ENCODE data around the gene NUDT4. TPM values are rescaled to one million over a fixed set of nuclear protein-coding genes. Genes with fewer than 3 reads are reported as not detected.

NUDT4 gene
- polyA plus RNA-seq, 1 experiment: 15.4 TPM

DNA sequence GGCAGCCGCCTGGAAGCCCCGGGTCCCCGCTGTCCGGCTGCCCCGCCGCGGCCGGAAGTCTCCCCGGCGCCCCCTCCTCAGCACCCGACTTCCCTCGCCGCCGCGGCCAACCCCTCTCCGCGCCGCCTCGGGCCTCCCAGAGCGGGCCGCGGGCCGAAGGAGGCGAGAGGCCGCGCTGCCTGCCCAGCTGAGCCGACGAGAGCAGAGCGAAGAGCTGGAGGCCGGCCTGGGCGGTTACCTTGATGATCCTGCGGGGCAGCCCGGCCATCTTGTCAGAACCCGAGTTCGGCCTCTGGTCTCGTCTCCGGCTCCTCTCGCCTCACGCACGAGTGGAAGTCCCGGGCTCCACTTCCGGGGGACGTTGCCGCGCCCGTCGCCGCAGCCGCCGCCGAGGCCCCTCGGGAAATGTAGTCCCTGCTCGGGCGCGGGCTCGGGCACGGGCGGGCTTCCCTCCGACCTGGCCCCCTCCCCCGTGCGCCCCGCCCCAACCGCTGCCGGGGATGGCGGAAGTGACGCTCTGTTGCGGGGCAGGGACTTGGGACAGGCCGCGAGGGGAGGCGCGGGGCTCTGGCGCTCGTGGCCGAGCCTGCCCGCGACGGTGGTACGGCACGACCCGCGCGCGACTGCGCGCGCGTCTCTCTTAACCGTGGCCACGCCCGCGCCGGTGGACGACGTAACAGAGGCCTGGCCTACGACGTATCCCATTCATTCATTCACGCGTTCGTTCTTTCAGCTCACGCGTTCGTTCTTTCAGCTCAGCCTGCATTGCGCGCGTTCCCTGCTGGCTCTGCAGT is 64.1 kb downstream of the NUDT4 start, which contains the start of gene UBE2N:
Gene UBE2N (minus strand): TSS at position 331 of the 794 bp plus-strand sequence. CDS start 63 bp downstream, at position 268.
- Histone ChIP-seq H3K36me3 (ENCODE audit: control insufficient read depth, insufficient read depth, low read length) (no peaks in the 10 kb centered on the region), H3K4me3 (ENCODE audit: low read depth, low read length) (peak within 1 kb of the TSS; percentile 81), H3K27me3 (ENCODE audit: control insufficient read depth, insufficient read depth, low read length) (no peaks in the 10 kb centered on the region)
- TF ChIP-seq, protein P1, sequence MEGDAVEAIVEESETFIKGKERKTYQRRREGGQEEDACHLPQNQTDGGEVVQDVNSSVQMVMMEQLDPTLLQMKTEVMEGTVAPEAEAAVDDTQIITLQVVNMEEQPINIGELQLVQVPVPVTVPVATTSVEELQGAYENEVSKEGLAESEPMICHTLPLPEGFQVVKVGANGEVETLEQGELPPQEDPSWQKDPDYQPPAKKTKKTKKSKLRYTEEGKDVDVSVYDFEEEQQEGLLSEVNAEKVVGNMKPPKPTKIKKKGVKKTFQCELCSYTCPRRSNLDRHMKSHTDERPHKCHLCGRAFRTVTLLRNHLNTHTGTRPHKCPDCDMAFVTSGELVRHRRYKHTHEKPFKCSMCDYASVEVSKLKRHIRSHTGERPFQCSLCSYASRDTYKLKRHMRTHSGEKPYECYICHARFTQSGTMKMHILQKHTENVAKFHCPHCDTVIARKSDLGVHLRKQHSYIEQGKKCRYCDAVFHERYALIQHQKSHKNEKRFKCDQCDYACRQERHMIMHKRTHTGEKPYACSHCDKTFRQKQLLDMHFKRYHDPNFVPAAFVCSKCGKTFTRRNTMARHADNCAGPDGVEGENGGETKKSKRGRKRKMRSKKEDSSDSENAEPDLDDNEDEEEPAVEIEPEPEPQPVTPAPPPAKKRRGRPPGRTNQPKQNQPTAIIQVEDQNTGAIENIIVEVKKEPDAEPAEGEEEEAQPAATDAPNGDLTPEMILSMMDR (IDR thresholded peaks at IDR 0.05; ENCODE audit: insufficient read depth, low read depth, low read length): no peak
- peak; percentile 68 for DNase-seq (ENCODE audit: low read depth)
- ChIA-PET POLR2A (no interaction called here), CTCF (interaction anchor here (0.6 to 2.0 kb wide), 2 partner anchors 660 to 865 kb away, joined by 3 to 6 read pairs; no protein-coding TSS in a partner anchor)

DNA sequence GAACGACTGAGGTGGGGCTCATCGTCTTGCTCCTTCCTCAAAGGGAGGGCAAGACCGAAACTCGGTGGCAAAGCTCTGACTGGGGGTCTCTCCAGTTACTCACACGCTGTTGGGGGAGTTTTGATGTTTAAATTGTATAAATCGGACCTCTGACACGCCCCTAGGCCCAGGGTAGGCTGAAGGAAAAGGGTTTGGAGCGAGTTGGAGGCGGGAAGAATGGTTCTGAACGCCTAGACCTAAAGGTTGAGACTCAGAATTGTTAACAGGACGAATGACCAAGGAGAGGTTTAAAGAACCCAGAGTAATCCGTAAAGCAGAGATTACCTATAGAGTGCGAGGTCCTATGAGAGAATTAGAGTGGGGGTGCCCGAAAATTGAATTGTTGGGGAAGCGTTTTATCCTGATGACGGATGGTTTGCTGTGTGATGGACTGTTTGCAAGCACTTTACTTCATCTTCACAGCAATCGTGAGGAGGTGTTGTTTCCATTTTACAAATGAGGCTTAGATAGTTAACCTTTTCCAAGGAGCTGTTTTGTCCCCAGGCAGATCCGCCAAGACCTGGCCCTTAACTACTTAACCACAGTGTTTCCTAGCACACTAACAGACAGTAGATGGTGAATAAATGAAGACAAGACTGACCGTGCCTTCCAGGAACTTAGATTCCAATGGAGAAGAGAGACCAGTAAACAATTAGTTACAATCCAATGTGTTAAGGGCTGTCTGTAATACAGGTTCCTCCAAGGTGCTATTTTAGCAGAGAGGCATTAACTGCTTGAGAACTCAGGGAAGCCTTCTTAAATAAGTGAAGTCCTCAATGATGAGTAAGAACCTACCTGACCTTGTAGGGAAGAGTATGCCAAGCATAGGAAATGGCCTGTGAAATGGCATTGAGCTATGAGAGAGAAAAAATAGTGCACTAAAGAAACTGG is 65.0 kb downstream of the NUDT4 start:
- TF ChIP-seq, protein P1 (IDR thresholded peaks at IDR 0.05; ENCODE audit: insufficient read depth, low read depth, low read length): 0 out of 2 replicates have a peak, but pooled peaks have one; percentile 6
- peak overlapping the region; percentile 81 for H3K4me3 ChIP-seq (ENCODE audit: low read depth, low read length)
- POLR2A ChIA-PET: no interaction called here
- H3K36me3 ChIP-seq (ENCODE audit: control insufficient read depth, insufficient read depth, low read length): no peaks in the 10 kb centered on the region
- no peak for DNase-seq (ENCODE audit: low read depth)
- H3K27me3 ChIP-seq (ENCODE audit: control insufficient read depth, insufficient read depth, low read length): no peaks in the 10 kb centered on the region
- CTCF ChIA-PET: interaction anchor here (2.0 kb wide), 1 partner anchor 660 kb away, joined by 6 read pairs; no protein-coding TSS in a partner anchor

GRCh38 chr12:93443576-93443975 is 65.9 kb downstream of the NUDT4 start:
- TF ChIP-seq, protein P1 (IDR thresholded peaks at IDR 0.05; ENCODE audit: insufficient read depth, low read depth, low read length): no peak
- ChIA-PET POLR2A (no interaction called here), CTCF (interaction anchor here (1.3 to 2.0 kb wide), 2 partner anchors 657 to 659 kb away, joined by 3 to 6 read pairs; no protein-coding TSS in a partner anchor)
- no peaks in the 10 kb centered on the region for H3K27me3 ChIP-seq (ENCODE audit: control insufficient read depth, insufficient read depth, low read length)
- H3K36me3 ChIP-seq (ENCODE audit: control insufficient read depth, insufficient read depth, low read length): no peaks in the 10 kb centered on the region
- no peak for DNase-seq (ENCODE audit: low read depth)
- H3K4me3 ChIP-seq (ENCODE audit: low read depth, low read length): no peak overlapping the region

- POLR2A ChIA-PET: no interaction called here
- DNase-seq (ENCODE audit: low read depth): no peak
- CTCF ChIA-PET: no interaction called here
- Histone ChIP-seq H3K36me3 (ENCODE audit: control insufficient read depth, insufficient read depth, low read length) (no peaks in the 10 kb centered on the region), H3K27me3 (ENCODE audit: control insufficient read depth, insufficient read depth, low read length) (no peaks in the 10 kb centered on the region), H3K4me3 (ENCODE audit: low read depth, low read length) (no peak overlapping the region)
- TF ChIP-seq, protein P1 (IDR thresholded peaks at IDR 0.05; ENCODE audit: insufficient read depth, low read depth, low read length): no peak
Observed at GRCh38 chr12:93447555-93448290, 70.0 kb downstream of the NUDT4 start.
